Stomach smooth muscle (tissue), 2 donors: ENCODE measurements around the gene ARFGEF2.
"Not testable (repeated sequence)": the region's sequence is repeated elsewhere in the genome, so short reads cannot be mapped to it uniquely, and the experiment has no call there.

Experiments used
- H3K27ac ChIP-seq: one replicate; pipeline ENCODE4 v1.7.0; 2013; ENCODE audit warnings: mild to moderate bottlenecking, low read length, inconsistent platforms
- H3K27me3 ChIP-seq, 2 donors: one replicate each; pipeline ENCODE4 v1.7.0; 2013; ENCODE audit warnings: low read length in 2 of 2; ENCODE audit not compliant: insufficient read depth in 2 of 2, control insufficient read depth in 1 of 2
- H3K36me3 ChIP-seq, 2 donors: one replicate each; pipeline ENCODE4 v1.7.0; 2013; ENCODE audit warnings: low read length in 2 of 2; ENCODE audit not compliant: control insufficient read depth in 2 of 2, insufficient read depth in 2 of 2
- H3K4me1 ChIP-seq: one replicate; pipeline ENCODE4 v1.7.0; 2013; ENCODE audit warnings: low read length; ENCODE audit not compliant: control insufficient read depth, insufficient read depth
- H3K4me3 ChIP-seq, 2 donors: one replicate each; pipeline ENCODE4 v1.7.0; 2013; ENCODE audit warnings: low read length in 2 of 2
- H3K9ac ChIP-seq, 2 donors: one replicate each; pipeline ENCODE4 v1.7.0; 2013; ENCODE audit warnings: low read length in 2 of 2, mild to moderate bottlenecking in 1 of 2
- H3K9me3 ChIP-seq, 2 donors: one replicate each; pipeline ENCODE4 v1.7.0; 2013; ENCODE audit warnings: low read length in 2 of 2; ENCODE audit not compliant: control insufficient read depth in 2 of 2
- donor health status: healthy.
- donor health status: Pancreatic carcinoma.

The ARFGEF2 gene

DNA sequence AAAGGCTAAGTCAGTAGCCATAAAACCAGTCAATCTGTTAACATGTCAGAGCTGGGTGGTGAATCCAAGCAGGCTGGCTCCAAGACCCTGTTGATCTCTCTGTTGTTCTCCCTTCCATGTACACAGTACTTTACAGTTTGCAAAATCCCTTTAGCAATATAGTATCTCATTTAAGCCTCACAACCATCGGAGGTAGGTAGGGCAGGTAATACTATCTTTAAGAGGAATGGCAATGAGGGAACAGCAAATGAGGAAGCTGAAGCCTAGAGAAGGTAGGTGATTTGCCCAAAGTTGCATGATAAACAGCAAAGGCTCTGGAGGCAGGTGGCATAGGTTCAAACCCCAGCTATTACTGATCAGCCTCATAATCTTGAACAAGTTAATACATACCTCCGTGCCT is 34.7 kb upstream of the ARFGEF2 start:
- no peak overlapping the region for H3K4me3 ChIP-seq
- no peaks in the 10 kb centered on the region for H3K27me3 ChIP-seq
- no peak overlapping the region for H3K27ac ChIP-seq
- H3K36me3 ChIP-seq = no peaks in the 10 kb centered on the region
- no peak overlapping the region for H3K9ac ChIP-seq
- no peaks in the 10 kb centered on the region for H3K9me3 ChIP-seq
- no peaks in the 10 kb centered on the region for H3K4me1 ChIP-seq

DNA sequence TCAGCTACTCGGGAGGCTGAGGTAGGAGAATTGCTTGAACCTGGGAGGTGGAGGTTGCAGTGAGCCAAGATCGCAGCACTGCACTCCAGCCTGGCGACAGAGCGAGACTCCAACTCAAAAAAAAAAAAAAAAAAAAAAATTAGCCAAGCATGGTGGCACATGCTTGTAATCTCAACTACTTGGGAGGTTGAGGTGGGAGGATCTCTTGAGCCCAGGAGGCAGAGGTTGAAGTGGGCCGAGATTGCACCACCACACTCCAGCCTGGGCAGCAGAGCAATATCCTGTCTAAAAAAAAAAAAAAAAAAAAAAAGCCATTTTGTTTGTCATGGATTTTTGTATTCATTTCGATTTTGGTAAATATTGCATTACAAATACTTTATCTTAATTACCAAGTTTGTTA is 33.0 kb upstream of the ARFGEF2 start:
- not testable (repeated sequence) for H3K9me3 ChIP-seq, H3K4me3 ChIP-seq, H3K27me3 ChIP-seq, H3K27ac ChIP-seq, H3K36me3 ChIP-seq, H3K9ac ChIP-seq, H3K4me1 ChIP-seq

DNA sequence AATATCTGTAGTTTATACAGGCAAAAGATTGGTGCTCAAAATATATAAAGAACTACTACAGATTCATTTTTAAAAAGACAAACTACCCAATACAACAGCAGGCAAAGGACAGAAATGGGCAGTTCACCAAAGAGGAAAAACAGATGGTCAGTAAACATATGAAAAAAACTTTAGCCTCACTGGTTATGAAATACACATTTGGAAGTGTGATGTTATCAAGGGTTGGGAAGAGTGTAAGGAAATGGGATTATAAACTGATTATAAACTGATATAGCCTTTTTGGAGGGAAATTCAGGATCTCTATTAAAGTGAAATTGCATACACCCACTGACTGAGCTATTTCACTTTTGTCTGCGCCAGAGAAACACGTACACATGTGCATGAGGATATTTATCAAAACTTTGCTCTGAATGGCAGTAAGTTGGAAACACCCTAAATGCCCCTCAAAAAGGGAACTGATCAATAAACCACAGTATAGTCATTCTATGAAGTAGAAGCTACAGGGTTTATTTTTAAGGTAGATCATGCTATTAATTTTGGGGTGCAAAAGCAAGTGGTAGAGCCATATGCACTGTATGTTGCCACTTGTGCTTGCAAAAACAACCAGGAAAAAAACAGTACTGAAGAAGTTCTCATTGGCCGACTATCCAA is 32.2 kb upstream of the ARFGEF2 start:
- Histone ChIP-seq H3K4me1 (no peaks in the 10 kb centered on the region), H3K9ac (no peak overlapping the region), H3K36me3 (no peaks in the 10 kb centered on the region), H3K4me3 (no peak overlapping the region), H3K9me3 (peaks cover 4 to 5% of the 10 kb centered on the region in 2 donors), H3K27ac (no peak overlapping the region), H3K27me3 (no peaks in the 10 kb centered on the region)

DNA sequence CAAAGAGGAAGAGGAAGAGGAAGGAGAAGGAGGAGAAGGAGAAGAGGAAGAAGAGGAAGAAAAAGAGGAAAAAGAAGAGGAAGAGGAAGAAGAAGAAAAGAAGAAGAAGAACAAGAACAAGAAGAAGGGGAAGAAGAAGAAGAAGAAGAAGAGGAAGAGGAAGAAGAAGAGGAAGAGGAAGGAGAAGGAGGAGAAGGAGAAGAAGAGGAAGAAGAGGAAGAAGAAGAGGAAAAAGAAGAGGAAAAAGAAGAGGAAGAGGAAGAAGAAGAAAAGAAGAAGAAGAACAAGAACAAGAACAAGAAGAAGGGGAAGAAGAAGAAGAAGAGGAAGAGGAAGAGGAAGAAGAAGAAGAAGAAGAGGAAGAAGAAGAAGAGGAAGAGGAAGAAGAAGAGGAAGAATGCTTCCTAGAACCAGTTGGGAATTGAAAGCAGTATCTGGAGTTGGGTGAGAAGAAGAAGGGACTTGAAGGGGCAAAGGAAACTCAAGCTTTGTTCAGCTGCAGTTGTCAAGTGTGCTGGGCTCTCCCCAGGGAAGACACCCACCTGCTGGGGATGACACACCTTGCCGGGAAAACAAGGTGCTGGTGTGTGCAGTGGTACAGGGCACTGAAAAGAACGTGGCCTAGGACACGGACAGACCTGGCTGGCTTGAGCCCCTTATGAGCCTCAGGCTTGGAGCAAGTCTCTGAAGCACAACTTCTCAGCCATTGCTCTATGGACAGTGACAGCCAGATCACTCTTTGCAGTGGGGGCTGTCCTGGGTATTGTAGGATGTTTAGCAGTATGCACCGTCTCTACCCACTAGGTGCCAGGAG is 30.1 kb upstream of the ARFGEF2 start:
- no peak overlapping the region for H3K9ac ChIP-seq
- H3K4me3 ChIP-seq = no peak overlapping the region
- no peak overlapping the region for H3K27ac ChIP-seq
- H3K27me3 ChIP-seq = no peaks in the 10 kb centered on the region
- H3K9me3 ChIP-seq = peaks cover 4 to 5% of the 10 kb centered on the region in 2 donors
- no peaks in the 10 kb centered on the region for H3K4me1 ChIP-seq
- H3K36me3 ChIP-seq = no peaks in the 10 kb centered on the region

DNA sequence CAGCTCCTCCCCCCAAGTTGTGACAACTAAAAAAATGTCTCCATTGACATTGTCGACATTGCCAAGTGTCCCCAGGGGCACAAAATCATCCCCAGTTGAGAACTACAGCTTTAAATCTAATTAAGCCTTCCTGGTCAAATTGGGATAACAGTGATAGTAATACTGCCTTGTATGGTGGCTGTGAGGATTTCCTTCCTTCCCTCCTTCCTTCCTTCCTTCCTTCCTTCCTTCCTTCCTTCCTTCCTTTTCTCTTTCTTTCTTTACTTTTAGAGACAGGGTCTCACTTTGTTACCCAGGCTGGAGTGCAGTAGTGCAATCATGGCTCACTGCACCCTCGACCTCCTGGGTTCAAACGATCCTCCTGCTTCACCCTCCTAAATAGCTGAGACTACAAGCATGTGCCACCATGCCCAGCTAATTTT is 29.5 kb upstream of the ARFGEF2 start:
- H3K36me3 ChIP-seq = no peaks in the 10 kb centered on the region
- H3K9ac ChIP-seq = no peak overlapping the region
- no peaks in the 10 kb centered on the region for H3K4me1 ChIP-seq
- H3K27ac ChIP-seq = no peak overlapping the region
- peaks cover 4 to 5% of the 10 kb centered on the region in 2 donors for H3K9me3 ChIP-seq
- H3K4me3 ChIP-seq = no peak overlapping the region
- H3K27me3 ChIP-seq = no peaks in the 10 kb centered on the region

DNA sequence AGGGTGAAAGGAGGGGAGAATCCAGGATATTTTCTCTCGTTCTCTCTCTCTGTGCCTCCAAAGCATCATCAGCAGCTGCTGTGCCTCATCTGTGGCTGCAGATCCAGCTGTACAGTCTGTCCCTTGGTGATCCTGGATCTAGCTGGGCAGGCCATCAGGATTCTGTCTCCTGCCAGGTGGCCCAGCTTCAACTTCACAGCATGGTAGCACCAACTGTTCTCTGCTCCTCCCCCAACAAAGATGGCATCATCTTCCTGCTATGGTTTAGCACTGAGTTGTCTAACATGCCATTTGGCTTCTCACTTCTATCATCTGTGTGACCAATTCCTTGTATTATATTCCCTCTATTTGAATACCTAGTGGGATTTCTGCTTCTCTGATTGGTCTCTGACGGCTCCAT is 28.6 kb upstream of the ARFGEF2 start:
- Histone ChIP-seq H3K36me3 (no peaks in the 10 kb centered on the region), H3K4me1 (peaks cover 5% of the 10 kb centered on the region), H3K27ac (no peak overlapping the region), H3K9ac (no peak overlapping the region), H3K27me3 (no peaks in the 10 kb centered on the region), H3K4me3 (no peak overlapping the region), H3K9me3 (peaks cover 4 to 5% of the 10 kb centered on the region in 2 donors)

DNA sequence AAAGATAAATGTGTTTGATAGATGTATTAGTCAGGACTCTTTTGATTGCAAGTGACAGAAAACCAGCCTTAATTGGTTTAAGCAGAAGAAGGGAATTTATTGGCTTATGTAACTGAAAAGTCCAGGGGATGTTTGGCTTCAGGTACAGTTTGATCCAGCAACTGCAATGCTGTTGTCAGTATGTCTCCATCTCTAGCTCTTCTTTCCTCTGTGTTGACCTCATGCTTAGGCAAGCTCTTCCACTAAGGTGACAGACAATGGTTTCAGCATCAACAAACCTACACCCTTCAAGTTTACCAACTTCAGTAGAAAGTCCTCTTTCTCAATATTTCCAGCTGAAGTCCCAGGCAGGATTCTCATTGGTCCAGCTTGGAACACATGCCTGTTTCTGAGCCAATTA is 28.1 kb upstream of the ARFGEF2 start:
- H3K9me3 ChIP-seq = peaks cover 4 to 5% of the 10 kb centered on the region in 2 donors
- no peaks in the 10 kb centered on the region for H3K36me3 ChIP-seq
- H3K4me1 ChIP-seq = peaks cover 5% of the 10 kb centered on the region
- no peaks in the 10 kb centered on the region for H3K27me3 ChIP-seq
- H3K9ac ChIP-seq = no peak overlapping the region
- H3K4me3 ChIP-seq = no peak overlapping the region
- no peak overlapping the region for H3K27ac ChIP-seq

DNA sequence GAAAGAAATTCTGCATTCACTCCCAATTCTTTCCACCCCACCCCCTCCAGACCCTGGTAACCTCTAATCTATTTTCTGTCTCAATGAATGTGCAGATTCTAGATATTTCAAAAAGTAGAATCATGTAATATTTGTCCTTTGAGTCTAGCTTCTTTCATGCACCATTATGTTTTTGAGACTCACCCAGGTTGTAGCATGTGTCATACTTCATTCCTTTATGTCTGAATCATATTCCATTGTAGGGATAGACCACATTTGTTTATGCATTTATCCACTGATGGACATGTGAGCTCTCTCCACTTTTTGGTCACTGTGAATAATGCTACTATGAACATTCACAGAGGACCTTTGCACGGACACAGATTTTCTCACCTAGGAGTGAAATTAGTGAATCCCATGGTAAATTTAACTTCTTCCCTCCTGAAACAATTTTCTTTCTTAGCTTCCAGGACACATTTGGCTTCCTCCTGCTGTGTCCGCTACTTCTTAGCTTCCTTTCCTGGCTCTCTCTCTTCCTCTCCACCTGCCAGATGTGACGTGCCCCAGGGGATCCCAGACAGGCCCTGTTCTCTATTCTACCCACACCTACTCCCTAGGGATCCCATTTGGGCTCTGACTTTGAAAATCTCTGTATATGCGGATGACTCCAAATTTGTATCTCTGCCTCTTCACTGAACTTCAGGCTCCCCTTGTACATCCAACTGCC is 24.1 kb upstream of the ARFGEF2 start:
- Histone ChIP-seq H3K4me1 (peaks cover 5% of the 10 kb centered on the region), H3K27me3 (no peaks in the 10 kb centered on the region), H3K9ac (no peak overlapping the region), H3K27ac (no peak overlapping the region), H3K36me3 (no peaks in the 10 kb centered on the region), H3K4me3 (no peak overlapping the region), H3K9me3 (peaks cover 4 to 5% of the 10 kb centered on the region in 2 donors)

DNA sequence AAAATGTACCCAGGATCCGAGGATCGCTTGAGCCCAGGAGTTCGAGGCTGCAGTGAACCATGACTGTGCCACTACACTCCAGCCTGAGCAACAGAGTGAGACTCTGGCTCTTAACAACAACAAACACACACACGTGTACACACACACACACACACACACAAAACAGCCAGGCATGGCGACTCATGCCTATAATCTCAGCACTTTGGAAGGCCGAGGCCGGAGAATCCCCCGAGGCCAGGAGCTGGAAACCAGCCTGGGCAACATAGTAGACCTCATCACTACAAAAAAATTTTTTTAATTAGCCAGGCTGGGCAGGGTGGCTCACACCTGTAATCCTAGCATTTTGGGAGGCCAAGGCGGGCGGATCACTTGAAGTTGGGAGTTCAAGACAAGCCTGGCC is 23.3 kb upstream of the ARFGEF2 start:
- Histone ChIP-seq H3K9ac (no peak overlapping the region), H3K27me3 (no peaks in the 10 kb centered on the region), H3K4me1 (peaks cover 5% of the 10 kb centered on the region), H3K9me3 (peaks cover 4 to 5% of the 10 kb centered on the region in 2 donors), H3K27ac (no peak overlapping the region), H3K36me3 (no peaks in the 10 kb centered on the region), H3K4me3 (no peak overlapping the region)

DNA sequence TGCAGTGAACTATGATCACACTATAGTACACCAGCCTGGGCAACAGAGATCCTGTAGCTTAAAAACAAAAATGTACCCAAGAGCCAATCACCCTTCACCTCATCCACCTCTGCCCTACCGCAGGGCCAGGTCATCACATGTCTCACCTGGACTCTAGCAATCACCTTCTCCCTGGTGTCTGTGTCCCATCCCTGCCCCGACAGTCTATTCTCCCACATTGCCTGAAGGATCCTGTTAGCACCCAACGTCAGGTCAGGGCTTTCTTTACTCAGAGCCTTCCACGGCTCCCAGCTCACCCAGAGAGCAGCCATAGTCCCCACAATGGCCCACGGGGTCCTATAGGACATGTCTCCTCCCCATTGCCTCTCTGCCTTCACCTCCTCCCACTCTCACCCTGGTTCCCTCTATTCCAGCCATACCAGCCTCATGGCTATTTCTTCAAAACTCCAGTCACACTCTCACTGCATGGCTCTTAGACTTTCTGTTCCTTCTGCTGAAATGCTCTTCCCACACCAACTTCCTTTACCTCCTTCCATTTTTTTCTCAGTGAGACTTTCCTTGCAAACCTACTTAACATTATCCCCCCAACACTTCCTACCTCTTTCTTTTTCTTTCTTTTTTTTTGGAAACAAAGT is 22.5 kb upstream of the ARFGEF2 start:
- Histone ChIP-seq H3K4me3 (no peak overlapping the region), H3K4me1 (peaks cover 5% of the 10 kb centered on the region)

More for the DNA sequence above, 22.5 kb upstream of the ARFGEF2 start:
- H3K36me3 ChIP-seq = no peaks in the 10 kb centered on the region
- peaks cover 0 to 3% of the 10 kb centered on the region in 2 donors for H3K27me3 ChIP-seq
- no peak overlapping the region for H3K9ac ChIP-seq
- no peak overlapping the region for H3K27ac ChIP-seq
- no peaks in the 10 kb centered on the region for H3K9me3 ChIP-seq
